HUES48 (cell line): ENCODE results near the gene NUP210.

ENCODE experiments used
- H3K27ac ChIP-seq: one replicate; pipeline ENCODE4 v1.7.0; 2013; ENCODE audit warnings: low read depth, low read length, inconsistent platforms
- H3K27me3 ChIP-seq: 2 replicates; pipeline ENCODE4 v1.6.1; 2013; ENCODE audit warnings: mild to moderate bottlenecking, low read length; ENCODE audit not compliant: control insufficient read depth, insufficient read depth
- H3K36me3 ChIP-seq: 2 replicates; pipeline ENCODE4 v1.6.1; 2013; ENCODE audit warnings: low read length; ENCODE audit not compliant: control insufficient read depth, insufficient read depth
- H3K4me1 ChIP-seq: 2 replicates; pipeline ENCODE4 v1.6.1; 2013; ENCODE audit warnings: mild to moderate bottlenecking, low read length; ENCODE audit not compliant: control insufficient read depth, insufficient read depth
- H3K4me3 ChIP-seq: 2 replicates; pipeline ENCODE4 v1.5.1; 2013; ENCODE audit warnings: mild to moderate bottlenecking, low read depth, low read length
- H3K9ac ChIP-seq: 2 replicates; pipeline ENCODE4 v1.6.1; 2013; ENCODE audit warnings: mild to moderate bottlenecking, low read depth, low read length, moderate library complexity
- H3K9me3 ChIP-seq: 2 replicates; pipeline ENCODE4 v1.6.1; 2013; ENCODE audit warnings: low read length; ENCODE audit not compliant: control insufficient read depth, insufficient read depth

Gene NUP210

DNA sequence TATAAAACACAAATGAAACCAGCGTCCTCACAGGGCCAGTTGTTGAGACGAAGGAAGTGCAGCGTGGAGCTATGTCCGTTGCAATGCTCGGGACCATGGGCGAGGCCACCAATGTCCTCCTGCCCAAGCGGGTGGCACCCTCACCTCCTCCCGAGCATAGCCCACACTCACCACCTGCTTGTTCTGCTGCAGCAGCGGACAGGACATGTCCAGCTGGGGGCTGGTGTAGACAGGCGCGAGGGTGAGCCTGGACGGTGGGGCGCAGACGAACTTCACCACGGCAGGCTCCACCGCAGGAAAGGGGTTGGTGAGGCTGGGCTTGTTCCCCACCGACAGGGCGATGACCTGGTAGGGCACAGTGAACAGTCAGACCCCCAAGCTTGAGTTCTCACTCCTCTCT, 62.1 kb downstream of the NUP210 start:
- Histone ChIP-seq H3K27ac (no peak overlapping the region), H3K27me3 (no peaks in the 10 kb centered on the region), H3K4me3 (no peak overlapping the region), H3K9me3 (no peaks in the 10 kb centered on the region), H3K9ac (no peak overlapping the region), H3K36me3 (peaks cover 92% of the 10 kb centered on the region), H3K4me1 (no peaks in the 10 kb centered on the region)

DNA sequence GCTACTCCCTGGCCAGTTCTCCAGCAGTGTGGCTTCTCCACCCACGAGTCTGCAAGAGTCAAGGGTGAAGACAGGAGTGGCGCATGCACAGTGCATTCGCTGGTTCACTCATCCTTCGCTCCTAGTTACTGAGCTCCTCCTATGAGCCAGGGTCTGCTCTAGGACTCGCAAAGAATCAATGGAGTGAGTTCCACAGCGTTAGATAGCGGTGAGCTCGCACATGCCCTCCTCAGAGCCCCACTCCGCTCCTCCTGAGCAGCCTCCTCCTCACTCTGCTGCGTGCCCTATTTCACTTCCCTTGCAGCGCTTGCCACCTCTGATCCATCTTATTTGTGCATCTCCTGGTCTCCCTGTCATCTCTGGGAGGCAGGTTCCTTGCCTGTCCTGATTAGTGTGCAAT, 63.0 kb downstream of the NUP210 start:
- Histone ChIP-seq H3K27me3 (no peaks in the 10 kb centered on the region), H3K9ac (no peak overlapping the region), H3K27ac (no peak overlapping the region), H3K9me3 (no peaks in the 10 kb centered on the region), H3K36me3 (peaks cover 93% of the 10 kb centered on the region), H3K4me3 (no peak overlapping the region), H3K4me1 (no peaks in the 10 kb centered on the region)

DNA sequence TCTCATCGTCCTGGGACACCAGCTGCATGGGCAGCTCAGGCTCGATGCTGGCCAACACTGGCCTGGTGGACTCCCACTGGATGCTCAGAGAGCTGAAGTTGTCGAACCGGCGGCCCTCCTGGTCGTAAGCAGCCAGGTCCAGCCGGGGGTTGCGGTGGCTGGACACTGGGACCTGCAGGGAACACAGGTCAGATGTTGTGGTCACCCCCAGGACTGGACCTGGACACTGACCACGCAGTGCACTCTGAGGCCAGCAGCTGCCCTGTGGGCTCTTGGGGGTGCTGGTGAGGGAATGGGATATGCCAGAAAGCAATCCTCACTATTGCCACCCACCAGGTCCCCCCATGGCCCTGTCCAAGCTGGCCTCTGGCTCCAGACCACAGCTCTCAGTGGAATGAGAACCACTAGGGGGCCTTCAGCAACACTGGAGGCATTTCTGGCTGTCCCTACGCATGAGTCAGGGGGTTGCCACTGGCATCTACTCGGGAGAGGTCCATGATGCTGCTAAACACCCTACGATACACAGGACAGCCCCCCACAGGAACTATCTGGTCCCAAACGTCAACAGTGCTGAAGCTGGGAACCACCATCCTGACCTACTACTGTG, 66.1 kb downstream of the NUP210 start:
- H3K9me3 ChIP-seq: no peaks in the 10 kb centered on the region
- H3K4me1 ChIP-seq: peaks cover 12% of the 10 kb centered on the region
- no peak overlapping the region for H3K4me3 ChIP-seq
- H3K27ac ChIP-seq: no peak overlapping the region
- no peaks in the 10 kb centered on the region for H3K27me3 ChIP-seq
- H3K9ac ChIP-seq: 0 out of 2 replicates have a peak overlapping the region, but pooled peaks have one; percentile 36
- peaks cover 80% of the 10 kb centered on the region for H3K36me3 ChIP-seq

DNA sequence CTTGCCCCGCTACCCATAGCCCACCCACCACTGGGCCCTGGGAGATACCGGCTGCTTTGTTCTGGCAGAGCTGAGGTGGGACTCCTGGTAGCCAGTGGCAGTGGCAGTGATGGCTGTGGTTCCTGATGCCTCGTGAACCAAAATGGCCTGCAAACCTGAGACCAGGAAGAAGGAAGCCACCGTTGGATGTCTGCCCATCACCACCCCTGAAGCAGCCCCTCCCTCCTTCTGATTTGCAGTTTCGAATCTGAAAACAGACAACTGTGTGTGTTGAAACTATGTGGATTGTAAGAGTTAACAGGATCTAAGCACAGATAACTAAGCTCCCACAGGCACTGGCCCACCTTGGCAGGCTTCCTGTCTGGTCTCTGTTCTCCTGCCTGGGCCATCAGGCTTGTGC, 66.6 kb downstream of the NUP210 start:
- no peak overlapping the region for H3K27ac ChIP-seq
- no peak overlapping the region for H3K9ac ChIP-seq
- H3K9me3 ChIP-seq: no peaks in the 10 kb centered on the region
- no peak overlapping the region for H3K4me3 ChIP-seq
- H3K27me3 ChIP-seq: no peaks in the 10 kb centered on the region
- peaks cover 74% of the 10 kb centered on the region for H3K36me3 ChIP-seq
- H3K4me1 ChIP-seq: peaks cover 16% of the 10 kb centered on the region

DNA sequence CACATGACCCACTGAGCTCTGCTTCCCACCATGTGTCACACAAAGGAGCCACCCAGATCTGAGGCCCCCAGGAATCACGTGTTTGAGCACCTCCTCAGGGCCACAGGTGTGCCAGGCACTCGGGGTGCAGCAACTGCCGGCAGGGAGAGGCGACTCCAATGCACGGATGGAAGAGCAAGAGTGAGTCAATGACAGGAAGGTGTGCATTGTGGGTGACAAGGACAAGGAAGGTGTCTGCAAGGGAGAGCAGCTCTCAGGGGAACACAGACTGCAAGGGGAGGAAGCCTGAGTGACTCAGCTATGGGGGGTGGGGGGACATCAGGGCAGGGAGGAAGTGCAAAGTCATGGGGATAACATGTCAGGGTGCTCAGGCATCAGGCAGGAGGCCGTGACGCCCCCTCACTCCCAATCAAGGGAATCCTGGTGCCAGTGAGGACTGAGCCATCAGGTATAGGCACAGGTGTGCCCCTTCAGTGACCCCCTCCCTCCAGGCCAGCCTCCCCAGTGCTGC, 67.4 kb downstream of the NUP210 start:
- no peak overlapping the region for H3K4me3 ChIP-seq
- peaks cover 24% of the 10 kb centered on the region for H3K4me1 ChIP-seq
- H3K27me3 ChIP-seq: no peaks in the 10 kb centered on the region
- H3K36me3 ChIP-seq: peaks cover 66% of the 10 kb centered on the region
- no peak overlapping the region for H3K9ac ChIP-seq
- no peaks in the 10 kb centered on the region for H3K9me3 ChIP-seq
- no peak overlapping the region for H3K27ac ChIP-seq

DNA sequence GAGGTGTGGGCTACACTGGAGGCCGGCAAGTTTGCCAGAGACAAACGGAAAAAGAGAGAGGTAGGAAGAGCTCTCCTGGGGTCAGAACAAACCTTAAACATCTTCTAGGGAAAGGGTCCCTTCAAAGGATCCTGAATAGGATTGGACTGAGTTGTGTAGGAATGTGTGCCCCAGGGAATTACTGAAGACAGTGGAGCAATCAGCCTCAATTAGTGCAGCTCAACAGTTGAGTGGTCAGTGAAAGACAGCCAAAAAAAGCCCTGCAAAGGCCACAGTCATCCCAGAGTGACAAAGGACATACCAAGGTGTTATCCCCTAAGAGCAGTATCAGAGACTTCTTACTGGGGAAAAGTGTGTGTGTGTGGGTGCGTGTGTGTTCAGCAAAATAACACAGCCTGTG, 70.3 kb downstream of the NUP210 start:
- peak overlapping the region; percentile 95 for H3K27ac ChIP-seq
- H3K9ac ChIP-seq: no peak overlapping the region
- H3K9me3 ChIP-seq: no peaks in the 10 kb centered on the region
- peaks cover 44% of the 10 kb centered on the region for H3K36me3 ChIP-seq
- H3K4me1 ChIP-seq: peaks cover 46% of the 10 kb centered on the region
- no peak overlapping the region for H3K4me3 ChIP-seq
- no peaks in the 10 kb centered on the region for H3K27me3 ChIP-seq

DNA sequence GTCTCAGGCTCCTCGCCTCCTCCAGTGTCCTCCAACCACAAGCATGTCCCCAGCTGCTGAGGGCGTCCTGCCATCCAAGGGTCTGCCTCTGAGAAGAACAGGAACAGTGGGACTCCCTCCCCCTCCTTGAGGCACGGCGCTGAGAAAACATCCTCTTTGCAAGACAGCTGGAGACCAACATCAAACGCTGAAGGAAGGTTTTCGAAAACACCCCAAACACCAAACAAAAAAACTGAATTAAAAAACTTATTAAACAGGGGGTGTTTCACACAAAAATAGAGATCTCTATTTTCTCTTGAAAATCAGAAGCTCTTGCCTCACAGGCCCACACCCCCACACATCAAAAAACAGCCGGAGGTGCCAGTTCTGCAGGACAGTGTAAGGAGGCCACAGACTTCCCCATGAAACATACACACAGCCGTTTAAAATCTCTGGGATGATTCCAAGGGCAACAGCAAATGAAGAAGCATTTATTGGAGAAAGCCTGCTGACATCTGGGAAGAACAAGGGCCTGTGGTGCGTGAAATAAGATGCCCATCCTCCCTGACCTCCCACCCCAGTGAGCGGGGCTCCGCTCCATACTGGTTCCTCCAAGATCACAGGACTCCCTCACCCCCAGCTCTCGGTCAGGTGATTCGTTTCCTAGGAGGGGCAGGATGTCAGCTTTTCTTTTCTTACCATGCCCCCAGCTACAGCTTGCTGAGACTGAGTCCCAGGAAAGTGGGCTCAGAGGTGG, 71.3 kb downstream of the NUP210 start:
- Histone ChIP-seq H3K27ac (peak overlapping the region; percentile 95), H3K9me3 (no peaks in the 10 kb centered on the region), H3K4me1 (peaks cover 47% of the 10 kb centered on the region), H3K9ac (no peak overlapping the region), H3K27me3 (no peaks in the 10 kb centered on the region), H3K36me3 (peaks cover 34% of the 10 kb centered on the region), H3K4me3 (0 out of 2 replicates have a peak overlapping the region, but pooled peaks have one; percentile 23)

DNA sequence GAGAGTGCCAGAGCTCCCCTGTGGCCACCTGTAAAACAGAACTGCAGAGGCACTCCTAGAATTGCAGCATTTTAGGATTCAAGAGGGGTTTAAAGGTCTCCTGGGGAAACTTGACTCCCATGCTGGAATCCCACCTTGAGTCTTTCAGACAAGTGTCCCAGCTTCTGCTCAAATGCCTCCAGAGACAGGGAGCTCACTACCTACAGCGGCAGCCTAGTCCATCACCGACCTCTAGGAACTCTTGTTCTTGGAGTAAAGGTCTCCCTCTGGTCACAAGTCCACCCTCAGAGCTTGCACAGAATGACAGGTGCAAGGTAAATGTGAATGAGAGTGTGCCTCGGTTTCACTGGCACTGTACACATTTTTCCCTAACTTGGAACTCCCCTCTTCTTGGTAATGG, 72.0 kb downstream of the NUP210 start:
- 0 out of 2 replicates have a peak overlapping the region, but pooled peaks have one; percentile 57 for H3K9ac ChIP-seq
- H3K27me3 ChIP-seq: no peaks in the 10 kb centered on the region
- peaks cover 47% of the 10 kb centered on the region for H3K4me1 ChIP-seq
- H3K9me3 ChIP-seq: no peaks in the 10 kb centered on the region
- peak overlapping the region; percentile 95 for H3K27ac ChIP-seq
- peaks cover 27% of the 10 kb centered on the region for H3K36me3 ChIP-seq
- H3K4me3 ChIP-seq: no peak overlapping the region

DNA sequence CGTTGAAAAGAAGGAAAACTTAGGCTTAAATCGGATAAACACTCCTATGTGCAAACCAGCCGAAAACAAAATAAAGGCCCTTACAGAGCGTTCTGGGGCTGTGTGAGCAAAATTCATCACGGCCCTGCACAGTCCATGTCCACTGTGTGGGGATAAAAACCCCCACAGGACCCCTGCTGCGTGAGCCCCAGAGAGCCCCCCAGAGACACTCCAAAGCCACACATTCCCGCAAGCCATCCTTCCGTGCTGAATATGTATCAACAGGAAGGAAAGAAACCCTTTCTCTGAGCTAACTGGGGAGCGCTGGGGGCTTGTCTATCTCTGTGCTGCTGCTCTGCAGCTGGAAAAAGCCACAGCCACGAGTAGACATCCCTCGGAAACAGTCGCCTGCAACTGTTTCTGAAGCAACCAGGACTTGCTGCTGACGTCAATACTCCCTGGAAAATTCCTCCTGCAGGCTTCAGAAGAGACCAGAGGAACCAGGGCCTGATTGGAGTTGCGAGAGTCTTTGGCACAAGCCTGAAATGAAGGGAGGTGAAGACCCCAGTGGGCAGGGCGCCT, 72.7 kb downstream of the NUP210 start:
- peak overlapping the region; percentile 95 for H3K27ac ChIP-seq
- peaks cover 47% of the 10 kb centered on the region for H3K4me1 ChIP-seq
- H3K27me3 ChIP-seq: no peaks in the 10 kb centered on the region
- peak overlapping the region; percentile 57; the same call in 1 of the 2 replicates for H3K9ac ChIP-seq
- no peaks in the 10 kb centered on the region for H3K9me3 ChIP-seq
- H3K36me3 ChIP-seq: peaks cover 25% of the 10 kb centered on the region
- peak overlapping the region; percentile 27; the same call in 1 of the 2 replicates for H3K4me3 ChIP-seq

DNA sequence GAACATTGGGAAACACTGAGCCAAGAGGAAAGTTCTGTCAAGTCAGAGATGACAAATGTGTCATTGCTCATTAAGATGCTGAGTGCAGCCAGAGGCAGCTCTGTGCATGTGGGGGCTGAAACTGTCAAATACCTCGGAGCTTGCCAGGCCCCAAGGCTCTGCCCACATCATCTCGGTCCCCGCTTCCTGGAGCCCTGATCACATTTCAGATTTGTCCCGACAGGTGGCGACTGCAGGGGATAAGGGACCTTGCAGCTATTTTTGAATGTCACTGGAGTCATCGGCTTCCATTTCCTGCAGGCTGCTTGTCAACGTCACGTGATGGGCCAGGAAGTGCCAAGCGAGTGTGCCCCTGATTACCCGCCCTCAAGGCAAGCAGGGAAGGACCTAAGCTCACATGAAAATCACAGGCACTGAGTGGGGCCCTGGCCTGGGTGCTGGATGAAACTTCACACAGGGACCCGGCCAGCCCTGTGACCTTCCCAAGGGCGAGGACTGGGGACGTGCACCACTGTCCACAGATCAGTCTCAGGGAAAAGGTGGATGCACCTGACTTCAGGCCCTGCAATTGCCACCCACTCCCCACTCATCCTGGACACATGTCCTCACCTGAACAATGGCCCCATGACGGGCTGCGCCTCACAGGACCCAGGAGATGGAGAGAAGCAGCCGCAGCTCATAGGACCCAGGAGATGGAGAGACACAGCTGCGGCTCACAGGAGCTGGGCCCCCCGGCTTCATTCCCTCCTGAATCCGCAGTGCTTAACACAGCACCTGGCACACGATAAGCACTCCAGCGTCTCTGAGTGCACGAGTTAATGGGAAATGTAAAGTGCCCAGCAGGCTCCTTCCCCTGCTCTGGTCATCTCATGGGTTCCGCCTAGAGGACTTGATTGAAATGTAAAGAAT, 73.4 kb downstream of the NUP210 start:
- Histone ChIP-seq H3K27ac (peak overlapping the region; percentile 95), H3K9ac (peak overlapping the region; percentile 15; the same call in 1 of the 2 replicates), H3K9me3 (no peaks in the 10 kb centered on the region), H3K27me3 (no peaks in the 10 kb centered on the region), H3K4me3 (no peak overlapping the region), H3K4me1 (peaks cover 47% of the 10 kb centered on the region), H3K36me3 (peaks cover 25% of the 10 kb centered on the region)
